K562 (cell line): ENCODE measurements around the gene AZU1. TPM values are rescaled to one million over a fixed set of nuclear protein-coding genes. Genes with fewer than 3 reads are reported as not detected.

Experiments used
- BACH1 ChIP-seq: fragments of 200-800 bp; sonication (Bioruptor generic); IDR thresholded peaks from 2 replicates; pipeline ENCODE4 v1.6.1; 2016; ENCODE audit warnings: missing genetic modification characterization, missing compliant biosample characterization
- DPF2 ChIP-seq: fragments of 450-650 bp; IDR thresholded peaks from 2 replicates; pipeline ENCODE4 v1.6.1; 2016
- EP300 ChIP-seq: IDR thresholded peaks from 2 replicates; pipeline ENCODE4 v1.6.1; 2012; ENCODE audit warnings: low read length, improper control_type of control experiment
- FOXA1 ChIP-seq: fragments of 450-650 bp; IDR thresholded peaks from 2 replicates; pipeline ENCODE4 v1.6.1; 2016; ENCODE audit warnings: mild to moderate bottlenecking, borderline replicate concordance
- HLTF ChIP-seq: fragments of 450-650 bp; IDR thresholded peaks from 2 replicates; pipeline ENCODE4 v1.6.1; 2016
- NBN ChIP-seq: fragments of 450-650 bp; IDR thresholded peaks from 2 replicates; pipeline ENCODE4 v1.6.1; 2016; ENCODE audit warnings: low read depth, mild to moderate bottlenecking
- NELFE ChIP-seq: IDR thresholded peaks from 2 replicates; pipeline ENCODE4 v1.6.1; 2011; ENCODE audit warnings: mild to moderate bottlenecking; ENCODE audit not compliant: insufficient read depth, insufficient read length
- PCBP2 ChIP-seq: fragments of 200-400 bp; formaldehyde crosslinking; IDR thresholded peaks from 2 replicates; pipeline ENCODE4 v1.6.1; 2018; ENCODE audit warnings: low read length, low read depth, mild to moderate bottlenecking, moderate library complexity; ENCODE audit not compliant: poor library complexity, severe bottlenecking
- POLR2AphosphoS5 ChIP-seq: IDR thresholded peaks from 2 replicates; pipeline ENCODE4 v1.6.1; 2011; ENCODE audit warnings: mild to moderate bottlenecking, low read depth, low read length, moderate library complexity; ENCODE audit not compliant: control insufficient read depth, insufficient read depth
- RB1 ChIP-seq: fragments of 450-650 bp; IDR thresholded peaks from 2 replicates; pipeline ENCODE4 v1.6.1; 2017; ENCODE audit warnings: low read depth, mild to moderate bottlenecking
- SAP30 ChIP-seq: fragments of 200-600 bp; sonication (generic); IDR thresholded peaks from 2 replicates; pipeline ENCODE4 v1.6.1; 2012; ENCODE audit warnings: borderline replicate concordance, low read depth, mild to moderate bottlenecking, moderate library complexity, low read length, control low read depth, inconsistent platforms; ENCODE audit not compliant: insufficient read depth, poor library complexity, severe bottlenecking
- STAT5B ChIP-seq: fragments of 250-450 bp; sonication (Bioruptor Pico); IDR thresholded peaks from 2 replicates; pipeline ENCODE4 v1.8.0; 2021; ENCODE audit warnings: mild to moderate bottlenecking, inconsistent platforms
- TEAD1 ChIP-seq, 2 experiments: fragments of 450-650 bp in 1 of 2; sonication (generic) in 1 of 2; formaldehyde crosslinking; IDR thresholded peaks; 2 replicates each; pipeline versions ENCODE4 v1.4.0 to v1.8.0; 2020 to 2022; ENCODE audit warnings: mild to moderate bottlenecking in 2 of 2, missing genetic modification reagents in 1 of 2
- ZC3H8 ChIP-seq: fragments of 450-650 bp; IDR thresholded peaks from 2 replicates; pipeline ENCODE4 v1.6.1; 2017
- ZFP1 ChIP-seq: fragments of 450-650 bp; formaldehyde crosslinking; IDR thresholded peaks from 2 replicates; pipeline ENCODE4 v1.4.0; 2020; ENCODE audit warnings: mild to moderate bottlenecking, mixed read lengths
- ZNF324 ChIP-seq: fragments of 250-450 bp; sonication (Bioruptor Pico); IDR thresholded peaks from 2 replicates; pipeline ENCODE4 v1.4.0; 2020; ENCODE audit warnings: mild to moderate bottlenecking
- ZNF384 ChIP-seq: IDR thresholded peaks from 2 replicates; pipeline ENCODE4 v1.6.1; 2012; ENCODE audit warnings: low read depth, low read length, improper control_type of control experiment
- polyA plus RNA-seq, 8 experiments: library from polyadenylated mRNA; depleted of rRNA in 4 of 8; stranded (reverse) in 5 of 8; unstranded in 3 of 8; fragments of >200 nt; fragmentation: Nextera tagmentation in 2 of 8; fragmentation: Illumina TruSeq in 1 of 8; extraction: Ambion mirVana in 2 of 8; extraction: Trizol in 1 of 8; gene quantifications; 2 replicates each; pipeline versions ENCODE4 v1.2.1 to v1.2.3, GENCODE V29; 2011 to 2014; ENCODE audit warnings: inconsistent platforms in 1 of 8, missing spikeins in 1 of 8
- total RNA-seq, 7 experiments: library from RNA; depleted of rRNA in 6 of 7; stranded (reverse); fragments of >200 nt in 6 of 7; fragmentation: Illumina TruSeq in 2 of 7; extraction: Trizol in 2 of 7; gene quantifications; 2 replicates each; pipeline versions ENCODE4 v1.2.1 to v1.2.3, GENCODE V29; 2011 to 2021; ENCODE audit warnings: low replicate concordance in 1 of 7
- TF ChIP-seq, protein P1 (sequence below), 2 experiments: fragments of 450-650 bp; formaldehyde crosslinking in 1 of 2; IDR thresholded peaks; 2 replicates each; pipeline versions ENCODE4 v1.4.0 to v1.6.1; 2014 to 2020; ENCODE audit warnings: mild to moderate bottlenecking in 2 of 2, borderline replicate concordance in 1 of 2, low read depth in 1 of 2
- TF ChIP-seq, protein P2 (sequence below): fragments of 250-450 bp; sonication (Bioruptor Pico); IDR thresholded peaks from 2 replicates; pipeline ENCODE4 v1.4.0; 2020; ENCODE audit warnings: borderline replicate concordance

The AZU1 gene
- total and polyA plus RNA-seq, 9 of the 15 experiments (the other 6 are each of a cell fraction or from before 2014, with no cell fraction given) = 0.29 to 1.9 (median 0.59) TPM; not detected in 3

- TF ChIP-seq POLR2AphosphoS5 (peak; percentile 34; the same call in 1 of the 2 replicates), BACH1 (no peak), PCBP2 (no peak), ZNF384 (no peak), NELFE (no peak), RB1 (peak; percentile 54; the same call in 1 of the 2 replicates), ZFP1 (CRISPR knock-in tag) (no peak), FOXA1 (no peak), SAP30 (peak; percentile 66), EP300 (no peak), ZC3H8 (no peak), HLTF (0 out of 2 replicates have a peak, but pooled peaks have one; percentile 63), TEAD1 (CRISPR knock-in tag; IDR thresholded peaks at IDR 0.05) (no peak), NBN (no peak; the same call in 1 of the 2 replicates), STAT5B (CRISPR knock-in tag) (no peak), ZNF324 (CRISPR knock-in tag) (no peak), DPF2 (no peak)
- TF ChIP-seq, protein P1, sequence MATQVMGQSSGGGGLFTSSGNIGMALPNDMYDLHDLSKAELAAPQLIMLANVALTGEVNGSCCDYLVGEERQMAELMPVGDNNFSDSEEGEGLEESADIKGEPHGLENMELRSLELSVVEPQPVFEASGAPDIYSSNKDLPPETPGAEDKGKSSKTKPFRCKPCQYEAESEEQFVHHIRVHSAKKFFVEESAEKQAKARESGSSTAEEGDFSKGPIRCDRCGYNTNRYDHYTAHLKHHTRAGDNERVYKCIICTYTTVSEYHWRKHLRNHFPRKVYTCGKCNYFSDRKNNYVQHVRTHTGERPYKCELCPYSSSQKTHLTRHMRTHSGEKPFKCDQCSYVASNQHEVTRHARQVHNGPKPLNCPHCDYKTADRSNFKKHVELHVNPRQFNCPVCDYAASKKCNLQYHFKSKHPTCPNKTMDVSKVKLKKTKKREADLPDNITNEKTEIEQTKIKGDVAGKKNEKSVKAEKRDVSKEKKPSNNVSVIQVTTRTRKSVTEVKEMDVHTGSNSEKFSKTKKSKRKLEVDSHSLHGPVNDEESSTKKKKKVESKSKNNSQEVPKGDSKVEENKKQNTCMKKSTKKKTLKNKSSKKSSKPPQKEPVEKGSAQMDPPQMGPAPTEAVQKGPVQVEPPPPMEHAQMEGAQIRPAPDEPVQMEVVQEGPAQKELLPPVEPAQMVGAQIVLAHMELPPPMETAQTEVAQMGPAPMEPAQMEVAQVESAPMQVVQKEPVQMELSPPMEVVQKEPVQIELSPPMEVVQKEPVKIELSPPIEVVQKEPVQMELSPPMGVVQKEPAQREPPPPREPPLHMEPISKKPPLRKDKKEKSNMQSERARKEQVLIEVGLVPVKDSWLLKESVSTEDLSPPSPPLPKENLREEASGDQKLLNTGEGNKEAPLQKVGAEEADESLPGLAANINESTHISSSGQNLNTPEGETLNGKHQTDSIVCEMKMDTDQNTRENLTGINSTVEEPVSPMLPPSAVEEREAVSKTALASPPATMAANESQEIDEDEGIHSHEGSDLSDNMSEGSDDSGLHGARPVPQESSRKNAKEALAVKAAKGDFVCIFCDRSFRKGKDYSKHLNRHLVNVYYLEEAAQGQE (IDR thresholded peaks at IDR 0.05; ENCODE audit: borderline replicate concordance) = peak; percentile 69
- TF ChIP-seq, protein P1 (CRISPR knock-in tag; IDR thresholded peaks at IDR 0.05; ENCODE audit: low read depth) = no peak
- TF ChIP-seq, protein P2, sequence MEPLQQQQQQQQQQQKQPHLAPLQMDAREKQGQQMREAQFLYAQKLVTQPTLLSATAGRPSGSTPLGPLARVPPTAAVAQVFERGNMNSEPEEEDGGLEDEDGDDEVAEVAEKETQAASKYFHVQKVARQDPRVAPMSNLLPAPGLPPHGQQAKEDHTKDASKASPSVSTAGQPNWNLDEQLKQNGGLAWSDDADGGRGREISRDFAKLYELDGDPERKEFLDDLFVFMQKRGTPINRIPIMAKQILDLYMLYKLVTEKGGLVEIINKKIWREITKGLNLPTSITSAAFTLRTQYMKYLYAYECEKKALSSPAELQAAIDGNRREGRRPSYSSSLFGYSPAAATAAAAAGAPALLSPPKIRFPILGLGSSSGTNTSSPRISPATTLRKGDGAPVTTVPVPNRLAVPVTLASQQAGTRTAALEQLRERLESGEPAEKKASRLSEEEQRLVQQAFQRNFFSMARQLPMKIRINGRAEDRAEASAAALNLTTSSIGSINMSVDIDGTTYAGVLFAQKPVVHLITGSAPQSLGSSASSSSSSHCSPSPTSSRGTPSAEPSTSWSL (CRISPR knock-in tag) = no peak
Observed at GRCh38 chr19:861756-862580, 34.3 kb downstream of the AZU1 start (continued).
